A549 (cell line): ENCODE measurements around the gene B4GALT1.

ENCODE experiments used
- BCL3 ChIP-seq: fragments of >200 bp; sonication (Bioruptor Twin); formaldehyde crosslinking; IDR thresholded peaks from 3 replicates; pipeline ENCODE4 v1.6.1; 2016
- CTCF ChIP-seq: fragments of >200 bp; sonication (Bioruptor Twin); formaldehyde crosslinking; IDR thresholded peaks from 3 replicates; pipeline ENCODE4 v1.5.1; 2016
- JUN ChIP-seq, 2 experiments: fragments of >200 bp; sonication (Bioruptor Twin); formaldehyde crosslinking; IDR thresholded peaks; 2 replicates in 1 of 2; 3 replicates in 1 of 2; pipeline ENCODE4 v1.6.1; 2016 to 2017
- MAFK ChIP-seq: fragments of 450-650 bp; IDR thresholded peaks from 2 replicates; pipeline ENCODE4 v1.6.1; 2014; ENCODE audit not compliant: partially characterized antibody
- MAX ChIP-seq: IDR thresholded peaks from 2 replicates; pipeline ENCODE4 v1.6.1; 2012
- POLR2A ChIP-seq: IDR thresholded peaks from 2 replicates; pipeline ENCODE4 v1.6.1; 2012; ENCODE audit warnings: mild to moderate bottlenecking, low read length
- POLR2AphosphoS2 ChIP-seq: conservative IDR thresholded peaks from 2 replicates; pipeline ENCODE4 v1.6.1; 2012; ENCODE audit warnings: low read length, improper control_type of control experiment, inconsistent platforms
- SMC3 ChIP-seq: fragments of >200 bp; sonication (Bioruptor Twin); formaldehyde crosslinking; IDR thresholded peaks from 3 replicates; pipeline ENCODE4 v1.6.1; 2018; ENCODE audit warnings: inconsistent platforms
- USF2 ChIP-seq: fragments of 450-650 bp; IDR thresholded peaks from 2 replicates; pipeline ENCODE4 v1.6.1; 2014; ENCODE audit warnings: antibody characterized with exemption

- TF ChIP-seq MAX: no peak
- no peak for TF ChIP-seq POLR2A
- no peak for TF ChIP-seq CTCF
- no peak for TF ChIP-seq USF2
- TF ChIP-seq MAFK: no peak
- no peak for TF ChIP-seq JUN (IDR thresholded peaks at IDR 0.05)
- no peak for TF ChIP-seq SMC3
- TF ChIP-seq POLR2AphosphoS2: peak; percentile 58
- no peak for TF ChIP-seq BCL3
Observed at GRCh38 chr9:33109097-33109496, 58.0 kb downstream of the B4GALT1 start.
